ENCODE results near the gene RRM2. TPM values are rescaled to one million over a fixed set of nuclear protein-coding genes. Genes with fewer than 3 reads are reported as not detected.

RRM2 gene
- total RNA-seq, 2 experiments from 2014 or later = 382 to 469 TPM

- Mint-ChIP-seq H3K4me3 (no peak overlapping the region), H3K27ac (no peak overlapping the region), H3K9me3 (ENCODE audit: low read depth) (no peaks in the 10 kb centered on the region), H3K27me3 (no peaks in the 10 kb centered on the region), H3K4me1 (no peaks in the 10 kb centered on the region), H3K36me3 (ENCODE audit: low read depth) (peaks cover 9% of the 10 kb centered on the region)
- DNase-seq (no peak), ATAC-seq (no peak)
- ChIA-PET POLR2A (no interaction called here), CTCF (no interaction called here)
- intact Hi-C loops (cut with DNase I, micrococcal nuclease) = no loop called here
Observed at GRCh38 chr2:10166676-10167292, 44.2 kb downstream of the RRM2 start.

GRCh38 chr2:10167316-10167715 is 44.8 kb downstream of the RRM2 start:
- ChIA-PET CTCF (interaction anchor here (0.6 kb wide), 1 partner anchor 765 kb away, joined by 3 read pairs; no protein-coding TSS in a partner anchor), POLR2A (no interaction called here)
- Mint-ChIP-seq H3K9me3 (ENCODE audit: low read depth) (no peaks in the 10 kb centered on the region), H3K4me1 (no peaks in the 10 kb centered on the region), H3K27me3 (no peaks in the 10 kb centered on the region), H3K27ac (no peak overlapping the region), H3K4me3 (no peak overlapping the region), H3K36me3 (ENCODE audit: low read depth) (peaks cover 8% of the 10 kb centered on the region)
- no peak for ATAC-seq
- no peak for DNase-seq
- intact Hi-C loops (cut with DNase I, micrococcal nuclease) = no loop called here

GRCh38 chr2:10168221-10168620 is 45.7 kb downstream of the RRM2 start:
- ATAC-seq (no peak), DNase-seq (no peak)
- no peaks in the 10 kb centered on the region for H3K27me3 Mint-ChIP-seq
- no peaks in the 10 kb centered on the region for H3K9me3 Mint-ChIP-seq (ENCODE audit: low read depth)
- POLR2A ChIA-PET = no interaction called here
- H3K36me3 Mint-ChIP-seq (ENCODE audit: low read depth) = peaks cover 9% of the 10 kb centered on the region
- no peak overlapping the region for H3K4me3 Mint-ChIP-seq
- no peaks in the 10 kb centered on the region for H3K4me1 Mint-ChIP-seq
- no peak overlapping the region for H3K27ac Mint-ChIP-seq
- intact Hi-C loops (cut with DNase I, micrococcal nuclease) = no loop called here
- CTCF ChIA-PET = no interaction called here

- CTCF ChIA-PET = interaction anchor here (0.7 to 1.7 kb wide), 2 partner anchors 241 to 262 kb away, joined by 3 to 4 read pairs; no protein-coding TSS in a partner anchor
- intact Hi-C loops (cut with DNase I, micrococcal nuclease) = no loop called here
- H3K4me3 Mint-ChIP-seq = no peak overlapping the region
Observed at GRCh38 chr2:10169053-10169578, 46.6 kb downstream of the RRM2 start.

GRCh38 chr2:10169581-10169980 is 47.0 kb downstream of the RRM2 start:
- H3K36me3 Mint-ChIP-seq (ENCODE audit: low read depth) = peaks cover 6% of the 10 kb centered on the region
- H3K27me3 Mint-ChIP-seq = no peaks in the 10 kb centered on the region
- H3K27ac Mint-ChIP-seq = no peak overlapping the region
- CTCF ChIA-PET = interaction anchor here (1.7 kb wide), 1 partner anchor 240 kb away, joined by 3 read pairs; no protein-coding TSS in a partner anchor
- H3K9me3 Mint-ChIP-seq (ENCODE audit: low read depth) = no peaks in the 10 kb centered on the region
- H3K4me1 Mint-ChIP-seq = no peaks in the 10 kb centered on the region
- H3K4me3 Mint-ChIP-seq = no peak overlapping the region
- intact Hi-C loops (cut with DNase I, micrococcal nuclease) = no loop called here
- ATAC-seq = no peak
- DNase-seq = no peak
- POLR2A ChIA-PET = no interaction called here

More at GRCh38 chr2:10169053-10169578, 46.6 kb downstream of the RRM2 start:
- Mint-ChIP-seq H3K27ac (no peak overlapping the region), H3K36me3 (ENCODE audit: low read depth) (peaks cover 6% of the 10 kb centered on the region), H3K9me3 (ENCODE audit: low read depth) (no peaks in the 10 kb centered on the region), H3K4me1 (no peaks in the 10 kb centered on the region), H3K27me3 (no peaks in the 10 kb centered on the region)
- POLR2A ChIA-PET = no interaction called here
- DNase-seq (no peak), ATAC-seq (no peak)

GRCh38 chr2:10170256-10170655 is 47.7 kb downstream of the RRM2 start:
- ATAC-seq (no peak), DNase-seq (no peak)
- H3K27me3 Mint-ChIP-seq = no peaks in the 10 kb centered on the region
- no peaks in the 10 kb centered on the region for H3K9me3 Mint-ChIP-seq (ENCODE audit: low read depth)
- intact Hi-C loops (cut with DNase I, micrococcal nuclease) = no loop called here
- H3K4me3 Mint-ChIP-seq = no peak overlapping the region
- no peak overlapping the region for H3K27ac Mint-ChIP-seq
- H3K4me1 Mint-ChIP-seq = no peaks in the 10 kb centered on the region
- peaks cover 5% of the 10 kb centered on the region for H3K36me3 Mint-ChIP-seq (ENCODE audit: low read depth)
- POLR2A ChIA-PET = no interaction called here
- CTCF ChIA-PET = interaction anchor here (1.7 kb wide), 1 partner anchor 239 kb away, joined by 3 read pairs; no protein-coding TSS in a partner anchor

GRCh38 chr2:10171006-10171800 is 48.7 kb downstream of the RRM2 start:
- POLR2A ChIA-PET = no interaction called here
- Mint-ChIP-seq H3K27me3 (no peaks in the 10 kb centered on the region), H3K9me3 (ENCODE audit: low read depth) (no peaks in the 10 kb centered on the region), H3K36me3 (ENCODE audit: low read depth) (peaks cover 3% of the 10 kb centered on the region), H3K4me3 (no peak overlapping the region), H3K4me1 (no peaks in the 10 kb centered on the region), H3K27ac (no peak overlapping the region)
- intact Hi-C loops (cut with DNase I, micrococcal nuclease) = no loop called here
- CTCF ChIA-PET = interaction anchor here (0.7 to 1.7 kb wide), 2 partner anchors 239 to 829 kb away, joined by 3 read pairs; no protein-coding TSS in a partner anchor
- no peak for DNase-seq
- no peak for ATAC-seq

GRCh38 chr2:10172033-10172871 is 49.7 kb downstream of the RRM2 start:
- Mint-ChIP-seq H3K4me1 (no peaks in the 10 kb centered on the region), H3K27ac (no peak overlapping the region), H3K4me3 (no peak overlapping the region), H3K9me3 (ENCODE audit: low read depth) (no peaks in the 10 kb centered on the region), H3K27me3 (no peaks in the 10 kb centered on the region), H3K36me3 (ENCODE audit: low read depth) (peaks cover 5% of the 10 kb centered on the region)
- ChIA-PET POLR2A (interaction anchor here (0.7 kb wide), 1 partner anchor 175 kb away, joined by 3 read pairs; no protein-coding TSS in a partner anchor), CTCF (interaction anchor here (0.7 kb wide), 1 partner anchor 59 kb away, joined by 3 read pairs; no protein-coding TSS in a partner anchor)
- ATAC-seq = no peak
- intact Hi-C loops (cut with DNase I, micrococcal nuclease) = no loop called here
- no peak for DNase-seq

- no peaks in the 10 kb centered on the region for H3K4me1 Mint-ChIP-seq
Observed at GRCh38 chr2:10173258-10174005, 50.9 kb downstream of the RRM2 start.

GRCh38 chr2:10174173-10174572 is 51.6 kb downstream of the RRM2 start:
- ChIA-PET POLR2A (no interaction called here), CTCF (interaction anchor here (0.6 kb wide), 1 partner anchor 618 kb away, joined by 4 read pairs; no protein-coding TSS in a partner anchor)
- no peaks in the 10 kb centered on the region for H3K9me3 Mint-ChIP-seq (ENCODE audit: low read depth)
- no peak overlapping the region for H3K4me3 Mint-ChIP-seq
- peaks cover 8% of the 10 kb centered on the region for H3K36me3 Mint-ChIP-seq (ENCODE audit: low read depth)
- H3K27ac Mint-ChIP-seq = no peak overlapping the region
- DNase-seq (no peak), ATAC-seq (no peak)
- intact Hi-C loops (cut with DNase I, micrococcal nuclease) = no loop called here
- no peaks in the 10 kb centered on the region for H3K4me1 Mint-ChIP-seq
- H3K27me3 Mint-ChIP-seq = no peaks in the 10 kb centered on the region

More at GRCh38 chr2:10173258-10174005, 50.9 kb downstream of the RRM2 start:
- Mint-ChIP-seq H3K4me3 (no peak overlapping the region), H3K27me3 (no peaks in the 10 kb centered on the region), H3K36me3 (ENCODE audit: low read depth) (peaks cover 8% of the 10 kb centered on the region), H3K27ac (no peak overlapping the region), H3K9me3 (ENCODE audit: low read depth) (no peaks in the 10 kb centered on the region)
- DNase-seq = no peak
- no peak for ATAC-seq
- intact Hi-C loops (cut with DNase I, micrococcal nuclease) = no loop called here
- CTCF ChIA-PET = interaction anchor here (0.6 to 0.7 kb wide), 2 partner anchors 58 to 619 kb away, joined by 3 to 4 read pairs; no protein-coding TSS in a partner anchor
- POLR2A ChIA-PET = no interaction called here
